GM21723 (cell line): ENCODE data around the gene NPIPB2.

Experiments
- ATAC-seq: cut with Tn5 transposase; IDR thresholded peaks from one replicate; pipeline ENCODE4 v1.9.1; 2021; ENCODE audit warnings: mild to moderate bottlenecking, moderate library complexity; ENCODE audit not compliant: unreplicated experiment

The NPIPB2 gene

GRCh38 chr16:11907160-11907970 lies 34.5 kb downstream of the NPIPB2 start:
- ATAC-seq: no peak

- ATAC-seq: no peak
These were observed 37.9 kb downstream of the NPIPB2 start for GRCh38 chr16:11903906-11904305.

GRCh38 chr16:11901091-11901490 lies 40.8 kb downstream of the NPIPB2 start:
- no peak for ATAC-seq

GRCh38 chr16:11896486-11897176 lies 45.2 kb downstream of the NPIPB2 start:
- ATAC-seq: no peak

GRCh38 chr16:11893571-11893970 lies 48.3 kb downstream of the NPIPB2 start:
- ATAC-seq: no peak

GRCh38 chr16:11892761-11893160 lies 49.1 kb downstream of the NPIPB2 start:
- ATAC-seq: no peak

- ATAC-seq: no peak
These were observed 51.4 kb downstream of the NPIPB2 start for GRCh38 chr16:11890231-11890965.

GRCh38 chr16:11886881-11887280 lies 55.0 kb downstream of the NPIPB2 start:
- no peak for ATAC-seq

- no peak for ATAC-seq
These were observed 57.8 kb downstream of the NPIPB2 start for GRCh38 chr16:11884035-11884434.

- ATAC-seq: no peak
These were observed 61.8 kb downstream of the NPIPB2 start for GRCh38 chr16:11880007-11880406.

GRCh38 chr16:11877374-11877773 lies 64.5 kb downstream of the NPIPB2 start:
- ATAC-seq: no peak
